HG03520 (cell line): ENCODE measurements around the gene LIMS1.
"Not testable (repeated sequence)": the region's sequence is repeated elsewhere in the genome, so short reads cannot be mapped to it uniquely, and the experiment has no call there.

Source experiments
- ATAC-seq: cut with Tn5 transposase; IDR thresholded peaks from one replicate; pipeline ENCODE4 v1.9.1; 2021; ENCODE audit warnings: mild to moderate bottlenecking, moderate library complexity; ENCODE audit not compliant: unreplicated experiment

LIMS1 gene, protein sequence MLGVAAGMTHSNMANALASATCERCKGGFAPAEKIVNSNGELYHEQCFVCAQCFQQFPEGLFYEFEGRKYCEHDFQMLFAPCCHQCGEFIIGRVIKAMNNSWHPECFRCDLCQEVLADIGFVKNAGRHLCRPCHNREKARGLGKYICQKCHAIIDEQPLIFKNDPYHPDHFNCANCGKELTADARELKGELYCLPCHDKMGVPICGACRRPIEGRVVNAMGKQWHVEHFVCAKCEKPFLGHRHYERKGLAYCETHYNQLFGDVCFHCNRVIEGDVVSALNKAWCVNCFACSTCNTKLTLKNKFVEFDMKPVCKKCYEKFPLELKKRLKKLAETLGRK

DNA sequence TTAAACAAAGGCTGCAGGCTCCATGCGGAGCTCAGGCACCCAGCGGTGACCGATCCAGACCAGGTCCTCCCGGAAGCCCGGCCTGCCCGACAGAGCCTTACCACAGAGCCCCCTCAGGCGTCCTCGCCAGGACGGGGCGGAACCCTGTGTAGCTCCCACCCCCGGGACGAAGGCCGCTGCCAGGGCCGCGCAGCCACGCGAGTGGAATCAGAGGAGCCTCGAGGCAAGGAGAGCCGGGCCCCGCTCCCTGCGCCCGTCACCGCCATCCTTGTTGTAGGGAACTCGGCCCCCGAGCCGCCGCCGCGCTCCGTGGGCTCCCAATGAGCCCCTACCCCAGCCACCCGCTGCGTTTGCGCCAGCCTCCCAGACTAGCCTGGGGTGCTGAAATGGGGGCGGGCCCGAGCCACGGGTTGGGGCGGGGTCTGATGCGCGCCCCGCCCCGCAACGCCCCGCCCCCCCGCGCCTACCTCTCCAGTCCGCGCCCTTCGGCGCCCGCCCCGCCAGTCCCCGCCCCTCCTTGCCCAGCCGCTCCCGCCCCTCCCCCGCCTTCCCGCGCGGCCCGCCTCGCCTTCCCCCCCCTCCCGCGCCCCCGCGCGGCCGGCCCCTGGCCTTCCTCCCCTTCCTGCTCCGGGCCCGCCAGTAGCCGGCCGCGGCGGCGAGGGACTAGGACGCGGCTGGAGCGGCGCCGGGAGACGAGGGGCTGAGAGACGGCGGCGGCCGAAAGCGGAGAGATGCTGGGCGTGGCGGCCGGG, at the start of gene LIMS1:
Gene LIMS1 (plus strand): TSS at position 639 of the 752 bp plus-strand sequence. CDS start 93 bp downstream, at position 732.
- ATAC-seq = peak; percentile 78

DNA sequence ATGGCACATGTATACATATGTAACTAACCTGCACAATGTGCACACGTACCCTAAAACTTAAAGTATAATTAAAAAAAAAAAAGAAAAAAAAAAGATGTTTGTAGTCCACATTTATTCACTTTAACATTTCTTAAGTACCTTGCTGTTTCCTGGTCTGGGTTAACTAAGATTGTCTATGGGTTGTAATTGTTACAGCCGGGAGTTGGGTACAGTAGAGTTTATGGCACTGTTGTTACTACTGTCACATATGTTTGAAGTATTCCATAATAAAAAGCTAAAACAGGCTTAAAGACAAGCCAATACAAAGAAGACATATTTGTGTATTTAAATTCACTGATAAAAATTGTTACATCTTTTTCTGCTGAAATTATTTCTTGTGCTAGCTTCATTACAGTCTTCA, 49.0 kb upstream of the LIMS1 start:
- ATAC-seq = no peak

DNA sequence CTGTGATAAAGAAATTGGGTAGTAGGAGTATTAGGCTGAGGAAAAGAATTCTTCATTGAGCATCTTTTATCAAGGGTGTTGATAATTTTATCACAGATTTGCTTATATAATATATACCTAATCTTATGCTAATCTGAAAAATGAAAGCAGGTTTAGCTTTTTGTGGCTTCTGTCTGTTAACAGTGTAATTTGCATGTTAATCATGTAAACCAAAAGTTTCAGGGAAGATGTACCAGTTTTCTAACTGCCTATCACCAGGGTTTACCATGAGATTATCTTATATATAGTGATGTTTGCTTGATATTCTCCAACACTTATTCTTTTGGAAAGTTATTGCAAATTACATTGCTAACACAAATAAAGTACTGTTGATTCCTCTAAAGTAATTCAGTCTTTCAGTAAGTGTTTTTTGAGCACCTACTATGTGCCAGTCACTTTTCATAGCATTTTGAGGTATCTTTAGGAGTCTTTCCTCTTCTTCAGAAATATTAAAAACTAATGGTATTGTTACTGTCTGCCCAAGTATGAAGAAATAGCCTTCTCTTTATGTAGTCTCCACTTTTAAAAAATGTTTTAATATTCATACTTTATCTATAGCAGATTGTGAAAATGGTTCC, 43.7 kb upstream of the LIMS1 start:
- ATAC-seq = no peak

DNA sequence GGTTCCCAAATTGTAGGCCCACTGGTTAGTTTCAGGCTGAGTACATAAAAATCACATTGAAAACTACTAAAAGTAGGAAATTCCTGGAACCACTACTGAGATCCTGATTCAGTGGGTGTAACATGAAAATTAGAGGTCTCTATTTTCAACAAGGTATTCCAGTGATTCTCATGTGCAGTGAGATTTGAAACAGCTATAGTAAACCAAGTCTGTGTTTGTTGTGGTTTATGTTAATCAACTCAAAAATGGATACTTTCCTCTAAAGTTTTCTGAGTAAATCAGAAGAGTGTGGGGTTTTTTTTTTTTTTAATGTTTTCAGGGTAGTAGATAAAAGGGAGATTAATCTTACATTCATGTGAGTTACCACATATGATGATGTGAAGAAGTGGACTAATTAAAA, 42.4 kb upstream of the LIMS1 start:
- no peak for ATAC-seq

DNA sequence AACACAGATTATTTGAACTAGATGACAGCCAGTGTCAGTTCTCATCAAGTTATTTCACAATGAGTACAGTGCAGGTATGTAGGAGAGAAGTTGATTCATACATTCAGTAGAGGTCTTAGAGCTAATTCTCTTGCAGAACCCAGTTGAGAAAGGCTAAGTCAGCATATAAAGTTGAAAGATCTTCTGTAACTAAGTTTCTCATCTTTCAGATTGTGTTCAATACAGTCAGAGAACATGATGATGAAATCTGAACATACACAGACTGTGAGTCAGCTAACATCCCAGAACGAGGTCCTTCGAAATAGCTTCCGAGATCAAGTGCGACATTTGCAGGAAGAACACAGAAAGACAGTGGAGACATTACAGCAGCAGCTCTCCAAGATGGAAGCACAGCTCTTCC, 41.9 kb upstream of the LIMS1 start:
- no peak for ATAC-seq

DNA sequence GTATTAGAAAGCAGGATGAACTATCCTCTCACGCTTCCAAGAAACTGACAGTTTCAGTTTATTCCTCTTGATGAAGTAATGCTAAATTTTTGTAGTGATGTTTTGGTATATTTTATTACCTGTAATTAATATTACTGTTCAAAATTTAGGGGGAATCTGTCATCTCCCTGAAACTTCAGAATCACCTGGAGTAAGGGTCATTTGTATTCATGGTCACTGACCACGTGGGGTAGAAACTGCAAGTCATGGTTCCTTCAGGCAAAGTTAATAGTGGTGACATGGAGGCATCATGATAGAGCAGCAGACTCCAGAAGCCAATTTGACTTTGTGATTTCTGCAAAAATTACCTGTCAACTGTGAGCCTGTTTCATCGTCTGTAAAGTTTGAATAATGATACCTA, 38.1 kb upstream of the LIMS1 start:
- not testable (repeated sequence) for ATAC-seq

DNA sequence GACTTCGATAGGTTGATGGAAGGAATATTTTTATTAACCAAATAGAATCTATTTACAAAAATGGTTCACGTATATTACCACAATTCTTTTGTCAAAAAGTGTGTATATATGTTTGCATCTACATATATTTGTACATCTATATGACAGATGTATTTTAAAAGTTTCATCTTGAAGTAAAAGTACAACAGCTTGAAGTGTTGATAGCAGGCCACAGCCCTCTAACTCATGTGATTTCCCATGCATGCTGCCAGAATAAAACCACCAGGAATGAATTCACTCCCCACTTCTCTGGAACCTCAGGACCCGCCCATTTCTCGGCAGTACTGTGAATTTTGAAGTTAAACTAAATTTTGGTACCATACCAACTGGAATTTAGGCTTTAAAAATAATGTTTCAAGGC, 26.6 kb upstream of the LIMS1 start:
- ATAC-seq = not testable (repeated sequence)

DNA sequence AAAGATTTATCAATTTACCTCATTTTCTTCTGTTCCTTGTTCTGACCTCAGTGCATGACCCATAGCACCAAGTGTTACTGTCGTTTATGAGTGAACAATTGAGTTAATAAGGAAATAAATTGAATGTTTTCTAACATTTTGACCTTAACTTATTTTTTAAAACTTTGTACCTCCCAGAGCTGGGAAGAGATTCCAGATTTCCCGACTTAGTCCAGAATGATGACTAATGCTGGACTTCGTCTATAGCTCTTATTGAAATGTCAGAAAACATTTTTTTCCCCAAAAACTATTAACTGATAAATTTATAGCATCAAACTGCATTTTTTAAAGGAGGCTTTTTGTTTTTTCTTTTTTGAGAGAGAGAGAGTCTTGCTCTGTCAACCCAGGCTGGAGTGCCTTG, 21.8 kb upstream of the LIMS1 start:
- not testable (repeated sequence) for ATAC-seq

DNA sequence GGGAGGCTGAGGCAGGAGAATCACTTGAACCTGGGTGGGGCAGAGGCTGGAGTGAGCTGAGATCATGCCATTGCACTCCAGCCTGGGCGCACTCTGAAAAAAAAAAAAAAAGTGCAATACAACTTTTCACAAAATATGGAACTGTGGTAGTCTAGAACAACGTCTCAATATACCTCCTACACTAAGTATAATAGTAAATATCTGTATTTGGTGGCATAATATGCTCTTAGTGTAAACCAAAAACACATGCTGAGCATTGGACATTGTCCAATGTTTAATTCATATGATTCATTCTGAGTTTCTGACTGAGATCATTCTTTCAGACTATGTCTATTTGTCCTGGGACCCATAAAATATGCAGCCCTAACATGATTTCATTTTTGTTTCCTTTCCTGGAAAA, 19.8 kb upstream of the LIMS1 start:
- not testable (repeated sequence) for ATAC-seq

DNA sequence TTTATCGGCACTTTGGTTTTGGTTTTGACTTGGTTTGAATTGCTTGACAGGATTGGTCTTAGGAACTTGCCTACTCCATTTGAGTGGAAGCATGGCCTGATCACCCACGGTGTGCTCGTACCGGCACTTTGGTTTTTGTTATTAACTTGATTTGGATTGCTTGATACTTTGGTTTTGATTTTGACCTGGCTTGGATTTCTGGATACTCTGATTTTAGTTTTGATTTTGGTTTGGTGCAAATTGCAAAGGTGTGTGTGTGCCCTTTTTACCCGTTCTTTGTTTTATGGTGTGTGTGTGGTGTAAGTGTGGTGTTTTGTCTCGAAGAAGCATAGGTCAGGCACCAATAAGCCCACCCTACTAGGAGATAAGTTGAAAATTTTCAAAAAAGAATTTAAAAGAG, 9.6 kb upstream of the LIMS1 start:
- ATAC-seq = not testable (repeated sequence)

DNA sequence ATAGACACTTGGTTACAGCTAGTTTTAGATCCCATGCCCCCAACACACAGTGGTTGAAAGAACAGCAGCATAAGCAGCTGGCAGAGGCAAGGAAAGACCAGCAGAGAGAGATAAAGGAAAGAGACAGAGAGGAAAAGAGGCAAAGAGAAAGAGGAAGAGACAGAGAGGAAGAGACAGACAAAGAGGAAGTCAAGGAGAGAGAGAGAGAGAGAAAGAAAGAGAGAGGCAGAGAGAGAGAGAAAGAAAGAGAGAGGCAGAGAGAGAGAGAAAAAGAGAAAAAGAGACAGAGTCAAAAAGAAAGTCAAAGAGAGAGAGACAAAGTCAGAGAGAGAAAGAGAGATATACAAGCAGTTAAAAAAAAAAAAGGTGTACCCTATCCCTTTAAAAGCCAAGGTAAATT, 9.0 kb upstream of the LIMS1 start:
- not testable (repeated sequence) for ATAC-seq

DNA sequence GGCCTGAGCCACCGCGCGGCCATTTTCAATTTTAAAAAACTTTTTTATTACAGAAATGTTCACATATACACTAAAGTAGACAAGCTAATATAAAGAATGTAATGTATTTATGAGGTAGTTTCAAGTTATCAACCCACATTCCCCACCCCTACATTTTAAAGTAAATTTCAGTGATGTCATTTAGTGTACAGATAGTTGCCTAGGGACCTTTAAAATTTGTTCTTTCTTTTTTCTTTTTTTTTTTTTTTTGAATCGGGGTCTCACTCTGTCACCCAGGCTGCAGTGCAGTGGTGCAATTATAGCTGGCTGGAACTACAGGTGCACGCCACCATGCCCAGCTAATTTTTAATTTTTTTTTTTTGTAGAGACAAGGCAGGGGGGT, 2.6 kb upstream of the LIMS1 start:
- ATAC-seq = no peak

DNA sequence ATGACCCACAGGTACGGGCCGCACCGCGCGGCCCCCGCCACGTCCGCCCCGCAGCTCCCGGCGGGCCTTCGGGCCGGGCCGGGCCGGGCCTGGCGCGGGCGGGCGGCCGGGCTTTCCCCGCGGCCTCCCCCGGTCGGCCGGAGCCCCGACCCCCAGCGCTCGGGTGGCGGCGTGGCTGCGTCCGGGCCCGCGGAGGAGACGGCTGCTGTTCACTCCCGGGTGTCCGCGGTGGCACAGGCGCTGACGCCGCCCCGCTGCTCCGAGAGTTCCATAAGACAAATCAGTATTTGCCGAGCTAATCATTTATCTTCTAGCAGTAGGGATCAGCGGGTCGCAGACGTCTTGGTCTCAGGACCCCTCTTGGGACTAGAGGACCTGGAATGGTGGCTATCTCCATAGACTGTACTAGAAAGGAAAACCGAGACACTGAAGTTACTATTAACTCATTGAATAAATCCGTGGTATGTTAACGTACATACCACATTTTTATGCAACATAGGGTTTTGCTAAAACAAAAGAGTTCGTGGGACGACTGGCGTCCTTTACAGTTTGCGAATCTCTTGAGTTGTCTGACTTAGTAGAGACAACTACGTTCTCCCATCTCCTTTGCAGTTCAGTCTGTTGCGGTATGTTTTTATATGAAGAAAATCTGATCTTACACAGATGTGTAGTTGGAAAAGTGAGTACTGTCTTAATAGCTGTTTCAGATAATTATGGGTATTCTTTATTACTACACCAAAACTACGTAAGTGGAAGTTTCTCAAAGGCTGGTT, 500 bp downstream of the LIMS1 start:
- peak; percentile 35 for ATAC-seq

DNA sequence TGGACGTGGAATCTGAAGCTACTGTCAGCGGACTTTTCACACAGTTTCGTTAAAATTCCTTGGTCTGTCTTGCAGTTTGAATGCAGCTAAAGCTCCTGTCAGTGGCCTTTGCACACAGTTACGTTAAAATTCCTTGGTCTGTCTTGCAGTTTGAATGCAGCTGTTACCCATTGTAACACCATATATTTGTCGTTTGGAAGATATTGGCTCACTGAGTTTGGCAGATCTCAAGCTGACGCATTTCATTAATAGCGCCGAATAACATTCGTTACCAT, 1.0 kb downstream of the LIMS1 start:
- ATAC-seq = no peak

DNA sequence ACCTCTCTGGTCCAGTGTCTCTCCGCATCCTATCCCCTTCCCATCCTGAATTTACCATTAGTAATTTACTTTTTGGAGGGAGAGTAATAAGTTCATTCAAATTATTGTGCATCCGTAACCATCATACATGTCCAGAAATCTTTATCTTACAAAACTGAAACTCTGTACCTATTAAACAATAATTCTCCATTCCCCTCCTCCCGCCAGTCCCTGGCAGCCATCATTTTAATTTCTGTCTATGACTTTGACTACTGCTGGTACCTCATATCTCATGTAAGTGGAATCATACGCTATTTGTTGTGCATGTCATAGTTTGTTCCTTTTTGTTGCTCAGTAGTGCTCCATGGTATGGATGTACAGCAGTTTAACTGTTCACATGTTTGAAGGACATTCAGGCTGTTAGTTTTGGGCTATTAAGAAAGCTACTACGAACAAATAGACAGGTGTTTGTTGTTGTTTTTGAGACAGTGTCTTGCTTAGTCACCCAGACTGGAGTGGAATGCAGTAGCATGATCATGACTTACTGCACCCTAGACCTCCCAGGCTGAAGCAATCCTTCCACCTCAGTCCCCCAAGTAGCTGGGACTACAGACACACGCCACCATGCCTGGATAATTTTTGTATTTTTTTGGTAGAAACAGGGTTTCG, 2.0 kb downstream of the LIMS1 start:
- ATAC-seq = no peak

DNA sequence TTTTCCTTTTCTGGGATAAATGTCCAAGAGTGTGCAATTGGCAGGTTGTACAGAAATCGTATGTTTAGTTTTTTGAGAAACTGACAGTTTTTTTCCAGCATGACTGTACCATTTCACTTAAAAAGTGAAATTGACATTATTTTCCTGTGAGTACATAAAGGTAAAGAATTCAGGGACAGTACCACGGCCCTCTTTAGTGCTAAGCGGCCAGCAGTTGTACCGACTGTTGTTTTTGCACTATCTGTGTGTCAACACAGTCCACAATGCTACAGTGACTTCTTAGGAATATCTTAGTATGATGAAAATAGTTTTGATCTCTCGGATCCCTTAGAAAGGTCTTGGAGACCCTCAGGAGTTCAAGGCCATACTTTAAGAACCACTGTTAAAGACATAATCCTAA, 2.6 kb downstream of the LIMS1 start:
- no peak for ATAC-seq

DNA sequence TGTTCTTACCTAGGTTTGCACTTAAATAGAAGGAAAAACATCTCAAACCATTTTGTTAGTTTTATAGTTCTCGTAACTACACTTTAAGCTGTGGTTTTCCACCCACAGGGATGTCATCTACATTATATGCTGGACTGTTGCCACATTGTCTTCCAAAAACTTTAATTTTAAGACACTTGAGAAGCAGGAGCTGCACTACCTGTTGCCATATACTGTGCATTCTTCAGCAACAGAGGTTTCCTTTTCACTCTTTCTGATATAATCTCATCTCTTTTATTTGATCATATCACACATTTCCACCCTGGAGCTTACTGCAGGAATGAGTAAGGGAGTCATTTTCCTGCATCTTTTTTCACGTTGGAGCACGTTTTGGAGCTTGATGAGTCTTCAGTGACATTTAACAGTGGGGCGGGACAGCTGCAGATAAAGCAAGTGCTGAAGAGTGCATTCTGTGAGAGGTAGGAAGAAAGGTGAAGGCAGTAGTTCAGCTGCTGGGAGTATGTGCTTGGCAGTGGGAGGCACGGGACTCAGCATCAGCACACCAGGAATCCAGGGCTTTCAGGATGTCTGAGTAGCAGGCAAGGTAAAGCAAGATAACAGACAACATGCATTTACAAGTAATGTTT, 3.8 kb downstream of the LIMS1 start:
- no peak for ATAC-seq

DNA sequence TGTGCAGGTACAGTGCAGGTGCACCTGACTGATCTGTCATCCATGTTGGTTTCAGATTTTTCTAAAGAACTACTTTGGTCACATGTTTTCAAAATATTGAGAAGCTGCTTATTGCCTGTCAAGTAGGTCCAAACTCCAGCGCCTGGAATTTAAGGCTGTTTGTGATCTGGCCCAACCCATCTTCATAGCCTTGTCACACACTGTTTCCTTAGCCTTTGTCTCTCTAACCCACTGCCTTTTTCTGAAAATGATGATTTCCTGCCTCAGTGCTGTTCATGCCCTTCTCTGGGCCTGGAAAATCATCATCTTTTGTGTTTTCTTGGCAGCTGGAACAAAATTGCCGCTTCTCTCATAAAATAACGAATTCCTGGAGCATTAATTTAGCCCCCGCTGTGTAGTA, 7.2 kb downstream of the LIMS1 start:
- no peak for ATAC-seq

DNA sequence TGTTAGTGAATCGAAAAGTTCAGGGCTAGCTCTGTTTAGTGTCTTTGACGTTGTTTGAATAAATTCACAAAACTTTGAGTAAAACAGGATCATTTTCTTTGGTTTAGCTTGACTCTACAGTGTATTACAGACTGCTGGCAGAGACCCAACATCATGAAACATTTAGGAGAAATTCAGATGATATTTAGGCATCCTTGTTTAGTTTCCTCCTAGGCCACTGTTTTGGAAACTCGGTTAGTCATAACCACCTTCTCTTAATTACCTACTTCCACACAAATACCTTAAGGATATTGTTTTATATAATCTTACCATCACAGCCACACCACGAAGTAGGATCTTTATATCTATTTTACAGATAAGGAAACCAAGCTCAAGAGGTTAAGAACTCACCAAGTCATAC, 7.8 kb downstream of the LIMS1 start:
- no peak for ATAC-seq

DNA sequence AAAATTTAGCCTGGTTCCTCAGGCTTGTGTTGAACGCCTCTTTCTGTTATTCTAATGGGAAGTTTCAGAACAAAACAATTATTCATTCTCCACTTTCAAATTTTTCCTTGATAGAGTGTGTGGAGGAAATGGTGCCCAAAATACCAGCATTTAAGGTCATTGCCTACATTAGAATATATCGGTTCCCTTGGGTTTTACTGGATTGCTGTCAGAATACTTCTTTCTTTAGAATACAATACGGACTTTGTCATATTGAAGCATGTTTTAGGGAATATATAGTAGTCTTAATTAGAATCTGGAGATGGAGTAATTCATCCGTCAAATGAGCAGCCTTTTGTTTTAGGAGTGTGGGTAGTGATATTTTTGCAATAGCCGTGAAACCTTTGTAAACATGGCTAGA, 13.3 kb downstream of the LIMS1 start:
- ATAC-seq = no peak
